Activated naive CD4-positive, alpha-beta T cell treated with anti-CD3 and anti-CD28 coated beads for 36 hours (primary cell): ENCODE results near the gene VEZT. TPM values are rescaled to one million over a fixed set of nuclear protein-coding genes. Genes with fewer than 3 reads are reported as not detected.

Experiments
- CTCF ChIA-PET: fragments of 350-600 bp; sonication (Branson Sonifier 250); formaldehyde crosslinking; loops from one replicate; lab custom pipeline; 2021; ENCODE audit warnings: antibody characterized with exemption; lab: Charles Lee
- DNase-seq: peaks from one replicate; pipeline ENCODE4 v3.0.0-alpha.2; 2020
- H3K27ac Mint-ChIP-seq: one replicate; pipeline ENCODE4 v1.8.0; 2021; ENCODE audit warnings: mild to moderate bottlenecking, mixed read lengths
- H3K27me3 Mint-ChIP-seq: one replicate; pipeline ENCODE4 v1.8.0; 2021; ENCODE audit warnings: low read depth, mixed read lengths
- H3K36me3 Mint-ChIP-seq: one replicate; pipeline ENCODE4 v1.8.0; 2021; ENCODE audit warnings: low read depth, mixed read lengths
- H3K4me1 Mint-ChIP-seq: one replicate; pipeline ENCODE4 v1.8.0; 2021; ENCODE audit warnings: low read depth, mixed read lengths
- H3K4me3 Mint-ChIP-seq: one replicate; pipeline ENCODE4 v1.8.0; 2021; ENCODE audit warnings: mild to moderate bottlenecking, moderate library complexity, mixed read lengths
- H3K9me3 Mint-ChIP-seq: one replicate; pipeline ENCODE4 v1.8.0; 2021; ENCODE audit warnings: mixed read lengths
- intact Hi-C: fragments of 100-400 bp; cut with micrococcal nuclease; formaldehyde crosslinking; loops from one replicate; pipeline ENCODE4 v1.15.1; 2023
- total RNA-seq, 2 experiments: library from RNA; stranded (reverse); gene quantifications; one replicate each; pipeline ENCODE4 v1.2.3, GENCODE V29; 2021

The VEZT gene
- total RNA-seq, 2 experiments from 2014 or later = 41.3 to 42.5 TPM

DNA sequence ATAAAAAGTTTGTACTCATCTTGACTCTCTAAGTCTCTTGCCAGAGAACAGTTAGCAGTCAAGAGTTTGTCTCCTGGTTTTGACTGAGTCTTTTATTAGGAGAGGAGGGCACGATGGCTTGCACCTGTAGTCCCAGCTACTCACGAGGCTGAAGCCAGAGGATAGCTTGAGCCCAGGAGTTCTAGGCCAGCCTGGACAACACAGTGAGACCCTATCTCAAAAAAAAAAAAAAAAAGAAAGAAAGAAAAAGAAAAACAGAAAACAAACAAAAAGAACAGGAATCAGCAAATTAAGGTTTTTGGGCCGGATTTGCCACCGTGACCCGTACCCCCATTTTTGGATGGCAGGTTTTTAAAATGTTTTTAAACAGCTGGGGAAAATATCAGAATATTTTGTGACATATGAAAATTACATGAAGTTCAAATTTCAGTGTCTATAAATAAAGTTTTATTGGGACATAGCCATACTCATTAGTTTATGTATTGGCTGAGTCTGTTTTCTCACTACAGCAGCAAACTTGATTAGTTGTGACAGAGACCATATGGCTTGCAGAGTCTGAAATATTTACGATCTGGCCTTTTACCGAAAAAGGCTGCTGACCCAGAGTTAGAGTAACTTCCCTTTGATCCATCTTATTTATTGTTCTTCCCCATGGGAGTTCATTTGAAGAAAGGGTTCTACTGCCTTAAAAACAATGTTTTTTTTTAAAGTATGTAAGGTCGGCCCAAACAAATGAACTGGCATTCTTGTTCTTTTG, 31.2 kb downstream of the VEZT start:
- Mint-ChIP-seq H3K4me1 (peaks cover 11% of the 10 kb centered on the region), H3K9me3 (no peaks in the 10 kb centered on the region), H3K4me3 (no peak overlapping the region), H3K36me3 (peaks cover 10% of the 10 kb centered on the region), H3K27me3 (no peaks in the 10 kb centered on the region), H3K27ac (no peak overlapping the region)
- intact Hi-C loops = no loop called here
- DNase-seq = no peak
- CTCF ChIA-PET = interaction anchor here (0.7 kb wide), 1 partner anchor 132 kb away, joined by 4 read pairs; no protein-coding TSS in a partner anchor

DNA sequence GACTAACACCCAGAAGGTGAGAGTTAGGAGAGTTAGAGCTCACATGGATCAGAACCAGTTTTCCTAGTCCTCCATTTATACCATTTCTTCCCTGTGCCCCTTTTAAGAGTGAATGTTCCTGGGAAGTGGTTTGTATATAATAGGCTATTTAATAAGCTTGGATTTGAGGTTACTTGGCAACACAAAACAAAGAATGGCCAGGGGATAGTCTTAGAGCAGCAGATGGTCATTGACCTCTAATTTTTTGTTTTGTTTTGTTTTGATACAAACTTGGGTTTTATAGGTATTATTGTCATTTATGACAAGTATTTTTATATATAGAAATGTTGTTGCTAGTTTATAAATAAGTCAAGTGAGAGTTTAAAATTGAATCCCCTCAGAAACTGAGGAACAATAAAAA, 35.8 kb downstream of the VEZT start:
- Mint-ChIP-seq H3K36me3 (peaks cover 36% of the 10 kb centered on the region), H3K4me1 (peaks cover 3% of the 10 kb centered on the region), H3K27ac (no peak overlapping the region), H3K4me3 (no peak overlapping the region), H3K27me3 (no peaks in the 10 kb centered on the region), H3K9me3 (no peaks in the 10 kb centered on the region)
- CTCF ChIA-PET = no interaction called here
- no peak for DNase-seq
- intact Hi-C loops = no loop called here

GRCh38 chr12:95257541-95257940, 39.9 kb downstream of the VEZT start:
- CTCF ChIA-PET = no interaction called here
- peaks cover 40% of the 10 kb centered on the region for H3K36me3 Mint-ChIP-seq
- no peak overlapping the region for H3K4me3 Mint-ChIP-seq
- no peak for DNase-seq
- no peak overlapping the region for H3K27ac Mint-ChIP-seq
- no peaks in the 10 kb centered on the region for H3K9me3 Mint-ChIP-seq
- H3K27me3 Mint-ChIP-seq = no peaks in the 10 kb centered on the region
- intact Hi-C loops = no loop called here
- H3K4me1 Mint-ChIP-seq = no peaks in the 10 kb centered on the region

DNA sequence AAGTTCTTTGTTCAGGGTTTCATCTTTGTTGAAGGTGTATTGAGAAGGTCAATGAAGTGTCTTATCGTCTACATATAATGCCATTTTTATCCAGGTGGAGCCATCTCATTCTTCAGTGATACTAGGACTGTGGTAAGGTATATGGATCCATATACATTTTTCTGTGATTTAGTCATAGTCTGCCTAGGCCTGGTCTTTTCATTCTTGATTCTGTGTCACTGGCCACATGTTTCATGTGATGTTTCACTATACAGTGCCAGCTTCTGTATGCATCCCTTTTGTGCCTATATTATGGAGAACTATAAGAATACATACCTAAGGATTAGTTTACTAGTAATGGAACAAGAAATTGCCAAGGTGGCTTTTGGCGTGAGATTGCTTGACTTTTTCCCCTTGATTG, 40.5 kb downstream of the VEZT start:
- no peak for DNase-seq
- CTCF ChIA-PET = no interaction called here
- no peaks in the 10 kb centered on the region for H3K4me1 Mint-ChIP-seq
- no peak overlapping the region for H3K27ac Mint-ChIP-seq
- intact Hi-C loops = no loop called here
- H3K4me3 Mint-ChIP-seq = no peak overlapping the region
- H3K36me3 Mint-ChIP-seq = peaks cover 41% of the 10 kb centered on the region
- H3K27me3 Mint-ChIP-seq = no peaks in the 10 kb centered on the region
- H3K9me3 Mint-ChIP-seq = no peaks in the 10 kb centered on the region

DNA sequence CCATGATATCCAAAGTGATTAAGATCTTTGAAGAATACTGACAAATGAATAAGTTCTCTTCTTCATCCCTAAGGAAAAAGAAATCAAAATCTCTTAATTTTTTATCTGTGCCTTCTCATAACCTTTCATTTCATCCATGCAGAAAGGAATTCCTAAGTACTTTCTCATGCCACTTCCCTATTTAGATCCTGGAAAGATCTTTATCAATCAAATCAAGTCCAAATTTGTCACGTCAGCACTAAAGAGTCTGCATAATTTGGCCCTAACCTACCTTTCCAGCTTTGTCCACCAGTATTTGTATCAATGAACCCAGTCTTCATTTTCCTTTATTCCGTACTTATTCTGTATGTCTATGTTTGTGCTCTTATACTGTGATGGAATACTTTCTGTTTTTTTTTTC, 41.2 kb downstream of the VEZT start:
- DNase-seq = no peak
- no peaks in the 10 kb centered on the region for H3K4me1 Mint-ChIP-seq
- peaks cover 42% of the 10 kb centered on the region for H3K36me3 Mint-ChIP-seq
- H3K9me3 Mint-ChIP-seq = no peaks in the 10 kb centered on the region
- H3K4me3 Mint-ChIP-seq = no peak overlapping the region
- H3K27ac Mint-ChIP-seq = no peak overlapping the region
- no peaks in the 10 kb centered on the region for H3K27me3 Mint-ChIP-seq
- intact Hi-C loops = no loop called here
- CTCF ChIA-PET = no interaction called here

DNA sequence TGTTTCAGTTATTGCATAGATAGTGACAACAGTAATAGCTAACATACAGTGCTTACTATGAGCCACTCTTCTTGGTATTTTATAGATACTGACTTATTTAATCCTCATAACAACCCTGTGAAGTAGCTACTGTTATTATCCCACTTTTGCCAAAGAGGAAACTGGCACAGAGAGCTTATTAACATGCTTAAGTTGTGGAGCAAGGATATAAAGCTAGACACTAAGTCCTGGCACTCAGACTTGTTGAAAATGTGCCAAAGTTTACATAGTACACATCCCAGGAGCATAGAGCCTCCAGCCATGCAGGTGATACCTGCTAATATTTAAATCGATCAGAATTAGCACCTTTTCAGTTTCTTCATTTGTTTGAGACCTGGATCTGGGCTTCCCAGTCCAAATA, 41.8 kb downstream of the VEZT start:
- H3K27me3 Mint-ChIP-seq = no peaks in the 10 kb centered on the region
- H3K4me1 Mint-ChIP-seq = no peaks in the 10 kb centered on the region
- DNase-seq = no peak
- H3K9me3 Mint-ChIP-seq = no peaks in the 10 kb centered on the region
- H3K4me3 Mint-ChIP-seq = no peak overlapping the region
- intact Hi-C loops = no loop called here
- CTCF ChIA-PET = interaction anchor here (0.6 kb wide), 1 partner anchor 275 kb away, joined by 6 read pairs; no protein-coding TSS in a partner anchor
- H3K27ac Mint-ChIP-seq = no peak overlapping the region
- peaks cover 43% of the 10 kb centered on the region for H3K36me3 Mint-ChIP-seq

DNA sequence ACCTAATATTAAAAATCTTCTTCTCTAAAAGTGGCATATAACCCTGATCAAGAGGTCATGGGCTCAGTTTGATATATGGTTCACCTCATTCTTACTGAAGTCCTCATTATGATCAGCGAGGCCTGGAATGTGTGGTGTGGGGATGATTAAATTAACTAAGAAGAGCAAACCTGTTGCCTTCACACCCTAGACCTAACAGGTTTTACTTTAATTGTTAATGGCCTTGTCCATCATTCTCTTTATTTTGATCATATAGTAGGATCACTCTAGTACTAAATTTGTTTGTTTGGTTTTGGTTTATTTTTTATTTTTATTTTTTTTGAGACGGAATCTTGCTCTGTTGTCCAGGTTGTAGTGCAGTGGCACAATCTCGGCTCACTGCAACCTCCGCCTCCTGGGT, 43.5 kb downstream of the VEZT start:
- no peaks in the 10 kb centered on the region for H3K4me1 Mint-ChIP-seq
- H3K9me3 Mint-ChIP-seq = no peaks in the 10 kb centered on the region
- CTCF ChIA-PET = no interaction called here
- H3K27me3 Mint-ChIP-seq = no peaks in the 10 kb centered on the region
- peaks cover 31% of the 10 kb centered on the region for H3K36me3 Mint-ChIP-seq
- intact Hi-C loops = no loop called here
- no peak for DNase-seq
- H3K4me3 Mint-ChIP-seq = no peak overlapping the region
- no peak overlapping the region for H3K27ac Mint-ChIP-seq

DNA sequence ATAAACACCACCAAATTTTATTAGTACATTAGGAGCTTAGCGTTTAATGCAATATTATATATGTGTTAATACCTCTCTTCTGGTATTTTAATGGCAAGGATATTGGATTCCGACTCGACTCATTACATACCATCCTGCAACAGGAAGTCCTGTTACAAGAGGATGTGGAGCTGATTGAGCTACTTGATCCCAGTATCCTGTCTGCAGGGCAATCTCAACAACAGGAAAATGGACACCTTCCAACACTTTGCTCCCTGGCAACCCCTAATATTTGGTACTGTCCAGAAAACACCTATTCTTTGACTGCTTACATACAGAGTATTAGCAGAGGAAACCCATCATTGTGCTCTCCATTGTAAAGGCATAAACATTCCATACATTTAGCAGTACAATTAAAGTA, 45.2 kb downstream of the VEZT start:
- Mint-ChIP-seq H3K4me3 (no peak overlapping the region), H3K9me3 (no peaks in the 10 kb centered on the region), H3K27ac (no peak overlapping the region), H3K36me3 (peaks cover 23% of the 10 kb centered on the region), H3K4me1 (no peaks in the 10 kb centered on the region), H3K27me3 (no peaks in the 10 kb centered on the region)
- no peak for DNase-seq
- CTCF ChIA-PET = interaction anchor here (0.6 kb wide), 2 partner anchors 12 to 419 kb away, joined by 3 read pairs; no protein-coding TSS in a partner anchor
- intact Hi-C loops = no loop called here

GRCh38 chr12:95265765-95266164, 48.2 kb downstream of the VEZT start:
- Mint-ChIP-seq H3K36me3 (peaks cover 16% of the 10 kb centered on the region), H3K27ac (no peak overlapping the region), H3K9me3 (no peaks in the 10 kb centered on the region), H3K27me3 (no peaks in the 10 kb centered on the region), H3K4me3 (no peak overlapping the region), H3K4me1 (no peaks in the 10 kb centered on the region)
- intact Hi-C loops = no loop called here
- no peak for DNase-seq
- CTCF ChIA-PET = no interaction called here

DNA sequence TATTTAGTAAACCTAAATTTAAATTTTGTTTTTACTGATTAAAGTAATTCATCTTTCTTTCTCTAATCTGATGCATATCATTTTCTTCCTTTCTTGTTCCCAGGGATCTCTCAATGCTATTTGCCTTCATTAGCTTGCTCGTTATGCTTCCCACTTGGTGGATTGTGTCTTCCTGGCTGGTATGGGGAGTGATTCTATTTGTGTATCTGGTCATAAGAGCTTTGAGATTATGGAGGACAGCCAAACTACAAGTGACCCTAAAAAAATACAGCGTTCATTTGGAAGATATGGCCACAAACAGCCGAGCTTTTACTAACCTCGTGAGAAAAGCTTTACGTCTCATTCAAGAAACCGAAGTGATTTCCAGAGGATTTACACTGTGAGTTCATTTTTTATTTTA, 48.6 kb downstream of the VEZT start:
- Mint-ChIP-seq H3K36me3 (peaks cover 18% of the 10 kb centered on the region), H3K4me3 (no peak overlapping the region), H3K4me1 (no peaks in the 10 kb centered on the region), H3K9me3 (no peaks in the 10 kb centered on the region), H3K27ac (no peak overlapping the region), H3K27me3 (no peaks in the 10 kb centered on the region)
- CTCF ChIA-PET = no interaction called here
- DNase-seq = no peak
- intact Hi-C loops = no loop called here

GRCh38 chr12:95269892-95270291, 52.3 kb downstream of the VEZT start:
- no peak overlapping the region for H3K27ac Mint-ChIP-seq
- H3K36me3 Mint-ChIP-seq = peaks cover 20% of the 10 kb centered on the region
- CTCF ChIA-PET = interaction anchor here (0.6 kb wide), 1 partner anchor 1767 kb away, joined by 5 read pairs; no protein-coding TSS in a partner anchor
- H3K4me3 Mint-ChIP-seq = no peak overlapping the region
- H3K27me3 Mint-ChIP-seq = no peaks in the 10 kb centered on the region
- intact Hi-C loops = no loop called here
- H3K9me3 Mint-ChIP-seq = no peaks in the 10 kb centered on the region
- H3K4me1 Mint-ChIP-seq = no peaks in the 10 kb centered on the region
- no peak for DNase-seq

- no peaks in the 10 kb centered on the region for H3K9me3 Mint-ChIP-seq
- CTCF ChIA-PET = no interaction called here
- H3K27ac Mint-ChIP-seq = no peak overlapping the region
These were observed 53.9 kb downstream of the VEZT start for GRCh38 chr12:95271465-95271864.

GRCh38 chr12:95277139-95277538, 59.5 kb downstream of the VEZT start:
- H3K27me3 Mint-ChIP-seq = no peaks in the 10 kb centered on the region
- intact Hi-C loops = no loop called here
- H3K4me1 Mint-ChIP-seq = no peaks in the 10 kb centered on the region
- DNase-seq = no peak
- no peak overlapping the region for H3K4me3 Mint-ChIP-seq
- H3K36me3 Mint-ChIP-seq = peaks cover 23% of the 10 kb centered on the region
- no peaks in the 10 kb centered on the region for H3K9me3 Mint-ChIP-seq
- CTCF ChIA-PET = interaction anchor here (1.5 kb wide), 1 partner anchor 257 kb away, joined by 6 read pairs; no protein-coding TSS in a partner anchor
- no peak overlapping the region for H3K27ac Mint-ChIP-seq

More at GRCh38 chr12:95271465-95271864, 53.9 kb downstream of the VEZT start:
- intact Hi-C loops = no loop called here
- peaks cover 18% of the 10 kb centered on the region for H3K36me3 Mint-ChIP-seq
- H3K4me1 Mint-ChIP-seq = no peaks in the 10 kb centered on the region
- no peaks in the 10 kb centered on the region for H3K27me3 Mint-ChIP-seq
- no peak overlapping the region for H3K4me3 Mint-ChIP-seq
- no peak for DNase-seq
